Neural progenitor cell (in vitro differentiated cells): ENCODE data around the gene TBL1X. TPM values are rescaled to one million over a fixed set of nuclear protein-coding genes. Genes with fewer than 3 reads are reported as not detected.
A peak's percentile ranks its signal among the peaks of the same experiment; 100 is the strongest.

Source experiments
- DNase-seq: peaks from one replicate; pipeline ENCODE4 v3.0.0-alpha.2; 2016; ENCODE audit warnings: low spot score
- H2AFZ ChIP-seq: fragments of 200-600 bp; sonication (generic); replicated peaks from 2 replicates; pipeline ENCODE4 v1.6.1; 2016; ENCODE audit warnings: antibody characterized with exemption
- H3F3A ChIP-seq: fragments of 200-600 bp; sonication (generic); 2 replicates; pipeline ENCODE4 v1.6.1; 2016; ENCODE audit warnings: antibody characterized with exemption, low read depth
- H3K27ac ChIP-seq: fragments of 200-600 bp; sonication (generic); 2 replicates; pipeline ENCODE4 v1.5.1; 2016; ENCODE audit warnings: mild to moderate bottlenecking
- H3K27me3 ChIP-seq: fragments of 200-600 bp; sonication (generic); 2 replicates; pipeline ENCODE4 v1.6.1; 2016; ENCODE audit warnings: mild to moderate bottlenecking, moderate library complexity
- H3K36me3 ChIP-seq: fragments of 200-600 bp; sonication (generic); 2 replicates; pipeline ENCODE4 v1.5.1; 2016
- H3K4me1 ChIP-seq: fragments of 200-600 bp; sonication (generic); 2 replicates; pipeline ENCODE4 v1.6.1; 2016; ENCODE audit warnings: mixed run types
- H3K4me2 ChIP-seq: fragments of 200-600 bp; sonication (generic); 2 replicates; pipeline ENCODE4 v1.6.1; 2016
- H3K4me3 ChIP-seq: fragments of 200-600 bp; sonication (generic); 2 replicates; pipeline ENCODE4 v1.5.1; 2016
- H3K79me2 ChIP-seq: fragments of 200-600 bp; sonication (generic); 2 replicates; pipeline ENCODE4 v1.6.1; 2016; ENCODE audit warnings: low read depth
- H3K9ac ChIP-seq: fragments of 200-600 bp; sonication (generic); 2 replicates; pipeline ENCODE4 v1.6.1; 2016
- H3K9me3 ChIP-seq: fragments of 200-600 bp; sonication (generic); 2 replicates; pipeline ENCODE4 v1.5.1; 2016; ENCODE audit warnings: low read depth
- H4K20me1 ChIP-seq: fragments of 200-600 bp; sonication (generic); 2 replicates; pipeline ENCODE4 v1.6.1; 2016; ENCODE audit warnings: low read depth
- H3K27ac Mint-ChIP-seq: 3 replicates; pipeline ENCODE4 v1.8.0; 2021; ENCODE audit warnings: mixed read lengths
- H3K27me3 Mint-ChIP-seq: 2 replicates; pipeline ENCODE4 v1.8.0; 2022; ENCODE audit warnings: low read depth, mild to moderate bottlenecking, inconsistent platforms, moderate library complexity, mixed read lengths; ENCODE audit not compliant: insufficient read depth
- H3K36me3 Mint-ChIP-seq: 3 replicates; pipeline ENCODE4 v1.8.0; 2021; ENCODE audit warnings: mixed read lengths
- H3K4me1 Mint-ChIP-seq: 3 replicates; pipeline ENCODE4 v1.8.0; 2021; ENCODE audit warnings: mixed read lengths
- H3K4me3 Mint-ChIP-seq: 3 replicates; pipeline ENCODE4 v1.8.0; 2021; ENCODE audit warnings: mild to moderate bottlenecking, moderate library complexity, mixed read lengths
- H3K9me3 Mint-ChIP-seq: 3 replicates; pipeline ENCODE4 v1.8.0; 2020; ENCODE audit warnings: mixed read lengths
- CTCF ChIP-seq: fragments of 200-600 bp; sonication (generic); IDR thresholded peaks from 2 replicates; pipeline ENCODE4 v1.5.1; 2017; ENCODE audit warnings: antibody characterized with exemption, mild to moderate bottlenecking
- EZH2 ChIP-seq: fragments of 200-600 bp; sonication (generic); IDR thresholded peaks from 2 replicates; pipeline ENCODE4 v1.6.1; 2017; ENCODE audit warnings: antibody characterized with exemption, mild to moderate bottlenecking, moderate library complexity
- EZH2phosphoT487 ChIP-seq: fragments of 200-600 bp; sonication (generic); IDR thresholded peaks from 2 replicates; pipeline ENCODE4 v1.6.1; 2017; ENCODE audit warnings: antibody characterized with exemption
- total RNA-seq: library from RNA; depleted of rRNA; stranded (reverse); fragments of >200 nt; gene quantifications from 2 replicates; pipeline ENCODE4 v1.2.3, GENCODE V29; 2015; ENCODE audit warnings: low replicate concordance

TBL1X gene
- total RNA-seq, 1 donor from 2014 or later, result 35.7 TPM

- H3K9me3 Mint-ChIP-seq, result peaks cover 8% of the 10 kb centered on the region
- Histone ChIP-seq H3K27me3 (no peaks in the 10 kb centered on the region), H3K4me2 (no peak overlapping the region), H3K4me1 (no peaks in the 10 kb centered on the region), H3K36me3 (no peaks in the 10 kb centered on the region), H3K27ac (no peak overlapping the region), H3K9me3 (no peaks in the 10 kb centered on the region), H3K79me2 (peaks cover 3% of the 10 kb centered on the region), H3F3A (no peaks in the 10 kb centered on the region), H3K9ac (no peak overlapping the region), H3K4me3 (no peak overlapping the region), H4K20me1 (peaks cover 14% of the 10 kb centered on the region), H2AFZ (no peak overlapping the region)
- H3K36me3 Mint-ChIP-seq, result peaks cover 13% of the 10 kb centered on the region
- no peak for TF ChIP-seq EZH2phosphoT487
- no peak for TF ChIP-seq EZH2
- TF ChIP-seq CTCF, result no peak
- peak overlapping the region; percentile 86 for H3K27ac Mint-ChIP-seq
- peaks cover 9% of the 10 kb centered on the region for H3K4me1 Mint-ChIP-seq
- H3K4me3 Mint-ChIP-seq, result no peak overlapping the region
- peaks cover 3% of the 10 kb centered on the region for H3K27me3 Mint-ChIP-seq
- DNase-seq, result no peak
These were observed 139.5 kb downstream of the TBL1X start for GRCh38 chrX:9604111-9604907.

GRCh38 chrX:9604908-9605306 is 140.0 kb downstream of the TBL1X start:
- no peak for DNase-seq

GRCh38 chrX:9605484-9605883 is 140.6 kb downstream of the TBL1X start:
- Histone ChIP-seq H3F3A (no peaks in the 10 kb centered on the region), H3K79me2 (peaks cover 13% of the 10 kb centered on the region), H3K9ac (no peak overlapping the region), H2AFZ (no peak overlapping the region), H4K20me1 (peaks cover 26% of the 10 kb centered on the region), H3K4me2 (no peak overlapping the region), H3K27ac (no peak overlapping the region), H3K27me3 (no peaks in the 10 kb centered on the region), H3K9me3 (no peaks in the 10 kb centered on the region), H3K36me3 (no peaks in the 10 kb centered on the region), H3K4me1 (peaks cover 2% of the 10 kb centered on the region), H3K4me3 (no peak overlapping the region)
- no peaks in the 10 kb centered on the region for H3K9me3 Mint-ChIP-seq
- no peak for TF ChIP-seq CTCF
- no peak for TF ChIP-seq EZH2phosphoT487
- no peak for TF ChIP-seq EZH2
- peaks cover 19% of the 10 kb centered on the region for H3K4me1 Mint-ChIP-seq
- no peak overlapping the region for H3K4me3 Mint-ChIP-seq
- no peak overlapping the region for H3K27ac Mint-ChIP-seq
- DNase-seq, result no peak
- peaks cover 2% of the 10 kb centered on the region for H3K27me3 Mint-ChIP-seq
- peaks cover 10% of the 10 kb centered on the region for H3K36me3 Mint-ChIP-seq

More at GRCh38 chrX:9604908-9605306, 140.0 kb downstream of the TBL1X start:
- Mint-ChIP-seq H3K4me1 (peaks cover 15% of the 10 kb centered on the region), H3K27ac (no peak overlapping the region), H3K9me3 (peaks cover 2% of the 10 kb centered on the region), H3K4me3 (no peak overlapping the region), H3K36me3 (peaks cover 10% of the 10 kb centered on the region), H3K27me3 (peaks cover 2% of the 10 kb centered on the region)
- H3K4me1 ChIP-seq, result no peaks in the 10 kb centered on the region
- no peak overlapping the region for H2AFZ ChIP-seq
- no peak overlapping the region for H3K4me3 ChIP-seq
- H3F3A ChIP-seq, result no peaks in the 10 kb centered on the region
- no peak overlapping the region for H3K9ac ChIP-seq
- peaks cover 7% of the 10 kb centered on the region for H3K79me2 ChIP-seq
- no peaks in the 10 kb centered on the region for H3K36me3 ChIP-seq
- H3K4me2 ChIP-seq, result no peak overlapping the region
- no peak for TF ChIP-seq EZH2phosphoT487
- TF ChIP-seq CTCF, result no peak
- TF ChIP-seq EZH2, result no peak
- H3K9me3 ChIP-seq, result no peaks in the 10 kb centered on the region
- H4K20me1 ChIP-seq, result peaks cover 20% of the 10 kb centered on the region
- H3K27me3 ChIP-seq, result no peaks in the 10 kb centered on the region
- H3K27ac ChIP-seq, result no peak overlapping the region
